GM10248 (cell line): ENCODE data around the gene ECEL1.
"Not testable (repeated sequence)": the region's sequence is repeated elsewhere in the genome, so short reads cannot be mapped to it uniquely, and the experiment has no call there.

Source experiments
- CTCF ChIA-PET: fragments of 300-600 bp; sonication (Branson Sonifier 250); formaldehyde crosslinking; extraction: SDS; loops from one replicate; lab custom pipeline; 2021; ENCODE audit warnings: antibody characterized with exemption; lab: Yijun Ruan, JAX
- POLR2A ChIA-PET: fragments of 350-650 bp; sonication (Branson Sonifier 250); formaldehyde crosslinking; extraction: SDS; loops from one replicate; lab custom pipeline; 2020; ENCODE audit warnings: antibody characterized with exemption; lab: Yijun Ruan, JAX
- DNase-seq: peaks from one replicate; pipeline ENCODE4 v3.0.0; 2012; ENCODE audit errors: extremely low spot score
- TF ChIP-seq, protein P1 (sequence below): IDR thresholded peaks from 2 replicates; pipeline ENCODE4 v1.5.1; 2012; ENCODE audit warnings: mild to moderate bottlenecking, low read depth; ENCODE audit errors: extremely low read depth, missing control alignments, control extremely low read depth

ECEL1 gene

DNA sequence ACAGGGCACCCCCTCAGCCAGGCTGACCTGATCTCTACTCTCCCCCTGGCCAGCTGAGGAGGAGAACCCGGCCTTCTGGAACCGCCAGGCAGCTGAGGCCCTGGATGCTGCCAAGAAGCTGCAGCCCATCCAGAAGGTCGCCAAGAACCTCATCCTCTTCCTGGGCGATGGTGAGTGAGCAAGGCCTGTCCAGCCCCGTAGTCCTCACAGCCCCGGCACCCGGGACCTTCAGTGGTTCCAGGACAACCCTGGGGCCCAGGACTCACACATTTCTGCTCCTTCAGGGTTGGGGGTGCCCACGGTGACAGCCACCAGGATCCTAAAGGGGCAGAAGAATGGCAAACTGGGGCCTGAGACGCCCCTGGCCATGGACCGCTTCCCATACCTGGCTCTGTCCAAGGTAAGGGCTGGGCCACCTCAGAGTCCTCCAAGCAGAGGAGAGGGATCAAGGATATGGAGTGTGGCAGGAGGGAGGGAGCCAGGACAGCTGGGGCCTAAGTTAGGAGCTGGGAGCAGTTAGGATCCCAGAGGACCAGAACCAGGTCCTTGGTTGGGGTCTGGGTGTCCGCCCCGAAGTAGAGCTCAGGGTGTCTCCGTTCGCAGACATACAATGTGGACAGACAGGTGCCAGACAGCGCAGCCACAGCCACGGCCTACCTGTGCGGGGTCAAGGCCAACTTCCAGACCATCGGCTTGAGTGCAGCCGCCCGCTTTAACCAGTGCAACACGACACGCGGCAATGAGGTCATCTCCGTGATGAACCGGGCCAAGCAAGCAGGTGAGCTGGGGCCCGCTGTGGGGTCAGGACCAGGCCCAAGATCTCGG is 31.1 kb downstream of the ECEL1 start:
- CTCF ChIA-PET: interaction anchor here (1.5 to 2.1 kb wide), 2 partner anchors 10 to 12 kb away, joined by 4 to 8 read pairs; no protein-coding TSS in a partner anchor
- TF ChIP-seq, protein P1, sequence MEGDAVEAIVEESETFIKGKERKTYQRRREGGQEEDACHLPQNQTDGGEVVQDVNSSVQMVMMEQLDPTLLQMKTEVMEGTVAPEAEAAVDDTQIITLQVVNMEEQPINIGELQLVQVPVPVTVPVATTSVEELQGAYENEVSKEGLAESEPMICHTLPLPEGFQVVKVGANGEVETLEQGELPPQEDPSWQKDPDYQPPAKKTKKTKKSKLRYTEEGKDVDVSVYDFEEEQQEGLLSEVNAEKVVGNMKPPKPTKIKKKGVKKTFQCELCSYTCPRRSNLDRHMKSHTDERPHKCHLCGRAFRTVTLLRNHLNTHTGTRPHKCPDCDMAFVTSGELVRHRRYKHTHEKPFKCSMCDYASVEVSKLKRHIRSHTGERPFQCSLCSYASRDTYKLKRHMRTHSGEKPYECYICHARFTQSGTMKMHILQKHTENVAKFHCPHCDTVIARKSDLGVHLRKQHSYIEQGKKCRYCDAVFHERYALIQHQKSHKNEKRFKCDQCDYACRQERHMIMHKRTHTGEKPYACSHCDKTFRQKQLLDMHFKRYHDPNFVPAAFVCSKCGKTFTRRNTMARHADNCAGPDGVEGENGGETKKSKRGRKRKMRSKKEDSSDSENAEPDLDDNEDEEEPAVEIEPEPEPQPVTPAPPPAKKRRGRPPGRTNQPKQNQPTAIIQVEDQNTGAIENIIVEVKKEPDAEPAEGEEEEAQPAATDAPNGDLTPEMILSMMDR: no peak

DNA sequence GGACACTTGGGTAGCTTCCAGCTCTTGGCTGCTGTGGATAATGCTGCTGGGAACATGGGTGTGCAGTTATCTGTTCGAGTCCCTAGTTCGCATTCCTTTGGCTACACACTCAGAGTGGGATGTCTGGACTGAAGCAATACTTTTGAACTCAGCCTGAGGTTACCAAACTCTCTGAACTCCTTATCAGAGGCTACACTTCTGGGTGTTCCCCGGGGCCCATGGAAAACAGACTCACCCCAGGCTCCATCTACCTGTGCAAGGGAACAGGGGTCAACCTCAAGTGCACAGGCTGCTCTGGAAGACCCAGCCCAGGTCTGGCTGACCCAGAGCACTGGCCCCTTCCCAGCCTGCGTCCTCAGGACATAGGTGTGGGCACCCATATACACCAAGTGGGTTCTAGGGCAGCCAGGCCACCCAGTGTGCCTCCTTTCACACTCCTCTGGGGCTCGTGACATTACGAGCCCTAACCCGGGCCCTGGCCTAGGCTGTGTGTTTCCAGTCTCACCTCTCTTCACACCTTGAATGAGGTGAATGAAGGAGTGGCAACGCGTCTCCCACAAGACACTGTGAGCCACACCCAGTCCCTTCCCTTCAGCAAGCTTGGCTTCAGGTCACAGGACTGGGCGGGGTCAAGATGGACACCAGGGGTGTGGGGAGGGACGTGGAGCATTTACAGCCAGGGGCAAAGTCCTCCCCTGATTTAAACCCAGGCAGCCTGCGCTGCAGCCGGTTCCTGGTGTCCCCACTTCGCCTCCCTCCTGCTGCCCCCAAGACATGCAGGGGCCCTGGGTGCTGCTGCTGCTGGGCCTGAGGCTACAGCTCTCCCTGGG is 32.0 kb downstream of the ECEL1 start, which contains the start of gene ALPI:
TSS of gene ALPI (plus strand) at position 728 of the 830 bp plus-strand sequence. CDS start at position 775, 47 bp downstream.
- ChIA-PET POLR2A (no interaction called here), CTCF (interaction anchor here (1.5 to 2.1 kb wide), 3 partner anchors 9 to 16 kb away, joined by 4 to 8 read pairs (median 5); no protein-coding TSS in a partner anchor)
- no peak for DNase-seq
- TF ChIP-seq, protein P1: no peak

More for the DNA sequence above, 31.1 kb downstream of the ECEL1 start:
- POLR2A ChIA-PET: no interaction called here
- DNase-seq: no peak

DNA sequence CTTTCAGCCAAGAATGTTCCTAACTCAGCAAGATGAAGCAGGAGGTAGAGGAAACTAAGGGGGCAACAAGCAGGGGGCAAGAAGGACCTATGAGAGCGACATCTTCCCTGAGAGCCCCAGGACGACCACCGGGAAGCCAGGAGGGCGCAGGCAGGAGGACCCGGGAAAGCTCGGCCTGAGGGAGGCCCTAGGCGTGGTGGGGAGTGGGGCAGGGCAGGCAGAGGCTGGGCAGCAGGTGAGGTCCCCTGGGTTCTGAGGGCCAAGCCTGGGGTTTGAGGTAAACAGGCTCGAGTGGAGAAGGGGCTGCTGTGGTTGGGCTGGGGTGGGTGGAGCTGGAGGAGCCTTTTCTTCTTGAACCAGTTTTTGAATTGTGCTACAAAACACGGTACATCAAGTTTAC is 33.0 kb downstream of the ECEL1 start:
- ChIA-PET POLR2A (no interaction called here), CTCF (interaction anchor here (2.1 kb wide), 1 partner anchor 15 kb away, joined by 5 read pairs; no protein-coding TSS in a partner anchor)
- TF ChIP-seq, protein P1: no peak
- DNase-seq: no peak

DNA sequence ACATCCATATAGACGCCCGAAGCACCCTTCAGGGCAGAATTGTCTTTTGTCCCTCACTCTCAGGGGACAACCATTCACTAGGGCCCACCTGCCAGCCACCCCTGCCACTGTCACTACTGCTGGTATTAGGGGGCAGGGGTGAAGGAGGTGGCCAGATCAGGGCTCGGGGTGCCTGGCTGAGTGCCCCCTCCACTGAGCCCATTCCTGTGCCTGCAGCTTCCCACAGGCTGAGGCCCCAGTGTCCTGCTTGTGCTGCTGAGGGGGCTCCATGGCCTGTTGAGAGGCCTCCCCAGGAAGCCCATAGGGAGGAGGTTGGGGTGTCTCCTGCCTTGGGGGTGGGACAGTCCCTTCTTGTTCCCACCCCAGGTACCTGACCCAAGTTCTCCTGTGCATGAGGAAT is 36.0 kb downstream of the ECEL1 start:
- CTCF ChIA-PET, POLR2A ChIA-PET: not testable (repeated sequence)

DNA sequence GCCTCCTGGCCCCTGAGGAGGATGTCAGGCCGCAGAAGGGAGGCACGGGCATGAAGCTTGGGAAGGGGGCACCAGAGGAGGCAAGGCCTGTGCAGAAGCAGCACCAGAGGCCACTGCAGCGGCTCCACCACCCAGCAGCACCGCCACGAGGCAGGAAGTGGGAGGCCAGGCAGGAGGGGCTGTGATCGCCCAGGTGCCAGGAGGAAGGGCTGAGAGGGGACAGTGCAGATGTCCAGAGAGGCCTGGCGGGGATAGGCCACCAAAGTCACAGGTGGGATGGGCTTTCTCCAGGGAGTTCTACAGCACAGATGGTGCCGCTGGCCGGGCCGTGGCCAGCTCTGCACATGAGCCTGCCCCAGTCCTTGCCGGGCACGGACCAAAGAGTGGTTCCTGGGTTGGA is 37.7 kb downstream of the ECEL1 start:
- ChIA-PET CTCF (no interaction called here), POLR2A (no interaction called here)
- no peak for DNase-seq

More for the DNA sequence above, 36.0 kb downstream of the ECEL1 start:
- DNase-seq: not testable (repeated sequence)

DNA sequence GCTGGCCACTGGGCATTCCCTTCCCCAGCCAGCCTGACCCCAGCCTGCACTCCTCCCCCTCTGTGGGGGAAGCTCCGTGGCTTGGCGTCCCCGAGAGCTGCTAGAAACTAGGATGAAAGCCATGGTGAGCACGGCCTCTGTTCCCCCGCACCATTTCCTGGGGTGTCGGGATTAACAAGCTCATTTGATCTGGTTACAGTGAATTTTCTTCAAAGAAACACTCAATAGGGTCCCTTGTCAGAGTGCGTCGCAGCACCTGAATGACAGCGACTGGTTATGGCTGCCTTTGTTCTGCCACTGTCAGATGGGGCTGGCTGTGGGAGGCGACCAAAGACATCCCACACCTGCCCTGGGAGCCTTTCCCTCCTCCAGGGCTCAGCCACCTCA is 39.3 kb downstream of the ECEL1 start:
- ChIA-PET POLR2A (no interaction called here), CTCF (interaction anchor here (1.3 to 1.8 kb wide), 2 partner anchors 8 to 11 kb away, joined by 4 to 6 read pairs; no protein-coding TSS in a partner anchor)
- TF ChIP-seq, protein P1: no peak
- DNase-seq: no peak

More for the DNA sequence above, 37.7 kb downstream of the ECEL1 start:
- TF ChIP-seq, protein P1: no peak
